HG03571 (cell line): ENCODE results near the gene CAST.
A peak's percentile ranks its signal among the peaks of the same experiment; 100 is the strongest.
"Not testable (repeated sequence)": the region's sequence is repeated elsewhere in the genome, so short reads cannot be mapped to it uniquely, and the experiment has no call there.

Experiments used
- ATAC-seq: cut with Tn5 transposase; IDR thresholded peaks from one replicate; pipeline ENCODE4 v1.9.1; 2021; ENCODE audit not compliant: unreplicated experiment

The CAST gene, protein sequence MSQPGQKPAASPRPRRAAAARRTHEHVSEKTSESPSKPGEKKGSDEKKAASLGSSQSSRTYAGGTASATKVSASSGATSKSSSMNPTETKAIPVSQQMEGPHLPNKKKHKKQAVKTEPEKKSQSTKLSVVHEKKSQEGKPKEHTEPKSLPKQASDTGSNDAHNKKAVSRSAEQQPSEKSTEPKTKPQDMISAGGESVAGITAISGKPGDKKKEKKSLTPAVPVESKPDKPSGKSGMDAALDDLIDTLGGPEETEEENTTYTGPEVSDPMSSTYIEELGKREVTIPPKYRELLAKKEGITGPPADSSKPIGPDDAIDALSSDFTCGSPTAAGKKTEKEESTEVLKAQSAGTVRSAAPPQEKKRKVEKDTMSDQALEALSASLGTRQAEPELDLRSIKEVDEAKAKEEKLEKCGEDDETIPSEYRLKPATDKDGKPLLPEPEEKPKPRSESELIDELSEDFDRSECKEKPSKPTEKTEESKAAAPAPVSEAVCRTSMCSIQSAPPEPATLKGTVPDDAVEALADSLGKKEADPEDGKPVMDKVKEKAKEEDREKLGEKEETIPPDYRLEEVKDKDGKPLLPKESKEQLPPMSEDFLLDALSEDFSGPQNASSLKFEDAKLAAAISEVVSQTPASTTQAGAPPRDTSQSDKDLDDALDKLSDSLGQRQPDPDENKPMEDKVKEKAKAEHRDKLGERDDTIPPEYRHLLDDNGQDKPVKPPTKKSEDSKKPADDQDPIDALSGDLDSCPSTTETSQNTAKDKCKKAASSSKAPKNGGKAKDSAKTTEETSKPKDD

DNA sequence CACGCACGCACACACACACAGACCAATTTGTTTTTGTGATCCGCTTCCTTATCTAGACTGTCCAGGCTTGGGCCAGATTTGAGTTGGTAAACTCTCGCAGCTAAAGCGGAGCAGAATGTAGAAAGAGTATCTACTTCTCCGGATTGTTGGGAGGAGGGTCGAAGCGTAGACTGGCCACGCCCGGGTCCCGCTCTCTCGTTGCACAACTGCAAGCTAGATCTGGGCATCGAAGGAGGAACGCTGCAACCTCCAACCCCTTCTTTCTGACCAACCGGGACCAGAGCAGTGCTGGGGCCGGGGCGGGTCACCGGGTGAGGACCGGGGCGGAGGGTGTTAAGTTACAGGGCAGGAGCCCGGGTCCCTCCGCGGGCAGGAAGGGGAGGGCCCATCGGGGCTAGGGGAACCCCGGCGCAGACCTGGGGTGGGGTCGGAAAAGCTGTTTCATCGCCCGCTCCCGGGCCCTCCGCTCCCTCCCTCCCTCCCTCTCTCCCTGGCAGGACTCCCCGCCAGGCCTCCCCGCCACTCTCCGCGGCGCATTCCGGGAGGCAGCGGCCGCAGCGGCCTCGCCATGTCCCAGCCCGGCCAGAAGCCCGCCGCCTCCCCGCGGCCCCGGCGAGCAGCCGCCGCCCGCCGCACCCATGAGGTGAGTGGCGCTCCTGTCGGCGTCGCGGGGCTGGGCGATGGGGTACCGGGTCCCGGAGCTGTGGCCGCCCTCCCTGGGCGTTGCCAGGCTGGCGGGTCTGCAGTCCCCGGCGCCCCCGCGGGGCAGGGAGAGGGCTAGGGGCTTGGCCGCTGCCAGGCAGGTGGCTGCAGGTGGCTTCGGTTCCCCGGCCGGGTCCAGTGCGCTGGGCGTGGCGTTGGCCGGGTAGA lies at the start of gene CAST:
Gene CAST (plus strand): TSS at position 522 of the 870 bp plus-strand sequence. CDS start 47 bp downstream, at position 569.
- peak; percentile 54 for ATAC-seq

DNA sequence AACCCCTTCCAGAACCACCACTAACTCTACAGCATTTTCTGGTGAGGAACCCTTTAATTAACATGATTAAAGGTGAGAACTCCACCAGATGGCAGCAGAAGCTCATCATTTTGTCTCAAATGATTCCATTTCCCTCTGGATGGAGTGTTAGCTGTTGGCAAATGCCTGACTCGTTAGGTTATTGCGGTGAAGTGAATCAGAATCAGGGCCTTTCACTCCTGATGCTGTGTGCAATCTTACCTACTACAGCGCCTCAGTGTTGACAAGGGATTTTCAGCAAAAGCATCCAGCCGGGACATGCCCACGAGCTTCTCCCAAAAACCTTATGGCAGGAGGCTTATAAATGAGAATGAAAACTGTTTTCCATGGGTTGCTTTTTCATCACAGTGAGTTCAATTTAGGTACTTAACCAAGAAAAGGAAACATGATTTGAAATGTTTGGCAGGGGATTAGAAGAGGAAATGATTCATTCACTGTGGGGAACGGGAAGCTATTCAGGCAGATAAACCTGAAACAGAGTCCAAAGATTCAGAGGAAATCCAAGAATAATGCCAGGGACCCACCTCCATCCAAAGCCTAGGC lies 48.0 kb upstream of the CAST start:
- no peak for ATAC-seq

- no peak for ATAC-seq
Observed at GRCh38 chr5:96615223-96615622, 47.0 kb upstream of the CAST start.

DNA sequence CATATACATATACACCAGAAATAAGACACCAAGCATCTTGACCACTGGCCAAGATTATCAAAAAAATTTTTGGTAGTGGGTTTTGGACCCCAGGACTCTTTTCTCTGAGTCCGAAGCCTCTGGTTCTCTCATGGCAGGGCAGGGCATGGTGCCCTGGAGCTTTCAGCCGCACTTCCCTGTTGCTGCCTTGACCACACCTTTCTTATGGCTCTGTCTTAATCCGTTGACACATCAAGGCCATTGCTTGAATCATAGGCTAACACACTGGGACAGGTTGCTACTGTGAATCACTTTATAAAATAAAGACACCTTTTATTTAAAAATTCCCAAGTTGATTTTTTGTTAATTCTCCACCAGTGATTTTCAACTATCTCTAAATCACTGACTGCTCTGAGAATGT lies 45.4 kb upstream of the CAST start:
- ATAC-seq, result no peak

DNA sequence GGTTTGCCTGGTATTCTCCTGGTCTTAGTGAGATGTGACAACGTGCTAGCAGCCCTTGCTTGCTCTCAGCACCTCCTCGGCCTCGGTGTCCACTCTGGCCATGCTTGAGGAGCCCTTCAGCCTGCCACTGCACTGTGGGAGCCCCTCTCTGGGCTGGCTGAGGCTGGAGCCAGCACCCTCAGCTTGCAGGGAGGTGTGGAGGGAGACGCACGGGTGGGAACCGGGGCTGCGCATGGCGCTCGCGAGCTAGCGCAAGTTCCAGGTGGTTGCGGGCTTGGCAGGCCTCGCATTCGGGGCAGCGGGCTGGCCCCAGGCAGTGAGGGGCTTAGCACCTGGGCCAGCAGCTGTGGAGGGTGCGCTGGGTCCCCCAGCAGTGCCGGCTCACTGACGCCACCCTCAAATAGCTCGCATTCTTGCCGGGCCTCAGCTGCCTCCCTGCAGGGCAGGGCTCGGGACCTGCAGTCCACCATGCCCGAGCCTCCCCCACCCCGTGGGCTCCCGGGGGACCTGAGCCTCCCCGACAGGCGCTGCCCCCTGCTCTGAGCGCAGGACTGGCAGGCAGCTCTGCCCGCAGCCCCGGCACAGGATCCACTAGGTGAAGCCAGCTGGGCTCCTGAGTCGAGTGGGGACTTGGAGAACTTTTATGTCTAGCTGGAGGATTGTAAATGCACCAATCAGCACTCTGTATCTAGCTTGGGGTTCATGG lies 43.7 kb upstream of the CAST start:
- not testable (repeated sequence) for ATAC-seq

- ATAC-seq, result no peak
Observed at GRCh38 chr5:96619946-96620345, 42.2 kb upstream of the CAST start.

GRCh38 chr5:96624596-96624995 lies 37.6 kb upstream of the CAST start:
- no peak for ATAC-seq

DNA sequence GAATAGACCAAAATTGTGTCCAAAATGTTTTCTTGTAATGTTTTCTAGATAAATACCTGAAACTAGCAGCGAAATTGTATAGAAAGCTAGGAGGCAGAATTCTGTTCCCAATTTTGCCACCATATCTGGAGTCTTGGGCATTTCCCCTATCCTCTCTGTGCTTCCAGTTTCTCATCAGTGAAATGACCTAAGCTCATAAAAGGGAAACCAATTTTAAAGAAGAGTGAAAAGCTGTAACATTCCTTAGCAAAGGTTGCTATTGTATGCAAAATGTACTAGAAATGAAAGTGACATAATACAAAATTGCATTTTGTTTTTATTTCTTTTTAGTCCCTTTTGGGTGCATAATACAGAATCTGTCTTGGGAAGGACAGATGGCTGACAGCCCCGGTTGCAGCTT lies 36.8 kb upstream of the CAST start:
- ATAC-seq, result no peak

DNA sequence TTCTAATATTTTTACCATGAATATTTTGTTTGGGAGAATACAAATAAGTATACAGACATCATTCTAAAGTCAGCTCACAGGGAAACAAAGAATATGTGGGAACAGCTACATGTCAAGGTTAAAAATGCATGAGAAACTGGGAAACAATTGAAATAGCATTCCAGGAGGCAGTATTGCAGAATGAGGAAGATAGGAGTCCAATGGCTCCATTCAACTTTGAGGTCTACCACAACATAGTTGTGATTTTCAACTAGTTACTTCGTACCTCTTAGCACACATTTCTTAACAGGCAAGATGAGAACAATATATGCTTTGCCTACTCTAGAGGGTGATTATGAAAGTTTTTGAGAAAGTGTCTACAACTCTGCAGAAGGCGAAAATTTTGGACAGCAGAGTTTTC lies 35.2 kb upstream of the CAST start:
- ATAC-seq, result no peak

DNA sequence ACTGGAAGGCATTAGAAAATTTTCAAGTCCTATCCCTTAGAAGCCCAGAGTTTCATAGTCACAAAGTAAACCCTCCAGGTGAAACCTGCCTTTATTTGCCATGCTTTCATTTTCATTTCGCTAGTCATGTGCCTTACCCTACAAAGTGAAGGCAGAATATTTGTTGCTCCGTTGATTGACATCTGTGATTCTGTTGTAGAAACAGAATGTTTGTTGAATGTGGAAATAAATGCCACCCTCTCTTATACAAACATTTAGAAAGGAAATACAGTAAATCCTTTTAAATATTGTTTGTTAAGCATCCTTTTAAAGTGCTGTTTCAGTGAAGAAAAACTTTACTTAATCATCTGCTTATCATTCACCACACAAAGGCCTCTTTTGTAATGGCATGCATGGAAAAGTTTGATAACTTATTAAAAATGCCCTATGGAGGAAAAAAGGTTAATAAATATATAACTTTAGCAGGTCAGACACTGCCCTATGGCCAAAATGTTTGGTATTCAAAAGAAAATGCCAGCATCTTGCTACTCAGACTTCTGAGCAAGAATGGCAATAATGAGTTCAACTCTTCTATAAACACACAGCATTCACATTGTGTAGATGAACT lies 34.3 kb upstream of the CAST start:
- ATAC-seq, result no peak

DNA sequence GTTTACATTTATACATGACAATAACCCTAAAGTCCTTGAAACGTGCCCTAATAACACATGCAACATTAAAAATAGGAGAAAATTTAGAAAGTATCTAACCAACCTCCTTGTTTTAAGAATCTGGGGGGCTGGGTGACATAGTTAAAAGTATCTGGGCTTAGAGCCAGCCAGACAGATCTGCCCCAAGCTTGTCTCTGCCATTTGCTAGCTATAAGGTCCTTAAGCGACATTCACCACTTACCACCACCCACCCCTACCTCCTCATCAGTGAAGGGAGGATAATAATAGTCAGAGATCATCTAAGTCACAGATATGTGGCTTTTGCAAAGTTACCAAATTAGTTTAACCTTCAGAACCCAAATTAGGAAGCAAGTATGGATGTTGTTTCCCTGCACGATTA lies 33.8 kb upstream of the CAST start:
- ATAC-seq, result no peak

- ATAC-seq, result no peak
Observed at GRCh38 chr5:96629774-96630173, 32.4 kb upstream of the CAST start.

DNA sequence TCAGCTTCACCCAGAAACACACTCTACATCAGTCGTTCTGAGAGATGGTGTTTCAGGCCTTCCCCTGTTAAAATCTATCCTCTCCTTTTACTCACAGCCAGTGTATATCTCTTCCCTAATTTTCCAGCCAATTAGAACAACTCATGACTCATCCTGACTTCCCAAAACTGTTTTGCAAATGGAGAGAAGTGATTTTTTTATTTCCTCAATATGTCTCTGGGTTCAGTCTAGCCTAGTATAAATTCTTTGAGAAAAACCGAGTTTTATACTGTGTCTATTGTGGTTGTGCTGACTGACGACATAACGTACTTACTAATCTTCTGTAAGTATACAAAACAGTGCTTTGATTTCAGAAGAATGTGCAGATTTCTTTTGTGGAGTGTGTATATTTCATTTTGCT lies 28.4 kb upstream of the CAST start:
- ATAC-seq, result no peak

GRCh38 chr5:96634881-96635280 lies 27.3 kb upstream of the CAST start:
- ATAC-seq, result no peak

DNA sequence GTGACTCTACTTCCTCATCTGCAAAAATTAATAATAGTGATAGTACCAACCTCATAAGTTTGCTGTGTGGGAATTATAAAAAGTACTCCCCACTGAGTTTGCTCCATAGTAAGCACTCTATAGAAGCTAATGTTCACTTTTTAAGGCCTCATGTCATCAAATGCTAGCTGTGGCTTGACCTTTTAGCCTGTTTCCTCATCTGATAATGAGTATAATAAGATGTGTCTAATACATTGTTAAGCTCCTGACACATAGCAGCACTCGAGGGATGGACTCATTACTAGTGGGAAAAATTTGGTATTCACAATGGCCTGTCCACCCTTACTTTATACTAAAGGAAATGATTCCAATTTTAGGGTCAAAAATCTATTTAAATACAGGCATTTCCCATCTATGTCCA lies 26.1 kb upstream of the CAST start:
- no peak for ATAC-seq

DNA sequence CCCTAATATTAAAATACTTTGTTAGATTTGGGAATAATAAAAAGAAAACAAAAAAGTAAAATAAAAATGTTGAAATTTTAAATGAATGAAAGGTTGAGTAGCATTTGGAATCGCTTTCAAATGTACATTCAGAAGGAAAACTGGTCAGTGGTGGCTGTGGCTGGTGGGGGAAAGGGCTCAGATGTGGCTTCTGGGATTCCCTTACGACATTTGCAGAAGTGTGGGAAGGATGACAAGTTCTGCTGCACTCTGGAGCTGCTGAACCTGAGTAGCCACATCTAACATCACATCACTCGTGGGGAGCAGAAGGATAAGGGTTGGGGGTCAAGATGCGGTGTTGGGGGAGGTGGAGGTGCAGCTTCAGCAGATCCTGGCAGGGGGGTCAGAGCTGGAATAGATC lies 25.6 kb upstream of the CAST start:
- no peak for ATAC-seq

GRCh38 chr5:96637196-96637595 lies 25.0 kb upstream of the CAST start:
- ATAC-seq, result no peak

DNA sequence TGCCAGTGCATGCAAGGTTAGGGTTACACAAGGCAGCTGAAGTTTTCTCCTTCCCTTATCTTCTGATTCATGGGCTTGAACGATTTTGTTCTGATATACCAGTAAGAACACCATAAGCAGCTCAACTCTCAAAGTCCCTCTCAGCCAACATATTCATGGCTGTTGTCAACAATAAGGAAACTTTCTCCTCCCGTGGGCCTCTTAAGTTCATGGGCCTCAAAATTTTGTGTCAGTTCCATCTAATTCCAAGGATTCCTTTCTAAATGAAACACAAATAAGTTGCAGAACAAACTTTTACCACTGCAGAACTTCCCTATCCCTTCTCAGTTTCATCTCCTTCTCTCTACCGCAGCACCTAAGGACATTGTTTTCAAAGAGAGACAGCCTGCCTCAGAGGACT lies 23.6 kb upstream of the CAST start:
- ATAC-seq, result no peak

GRCh38 chr5:96640696-96641095 lies 21.5 kb upstream of the CAST start:
- no peak for ATAC-seq
